ENCODE measurements around the gene CALCR.
"Not testable (repeated sequence)": the region's sequence is repeated elsewhere in the genome, so short reads cannot be mapped to it uniquely, and the experiment has no call there.

The CALCR gene

DNA sequence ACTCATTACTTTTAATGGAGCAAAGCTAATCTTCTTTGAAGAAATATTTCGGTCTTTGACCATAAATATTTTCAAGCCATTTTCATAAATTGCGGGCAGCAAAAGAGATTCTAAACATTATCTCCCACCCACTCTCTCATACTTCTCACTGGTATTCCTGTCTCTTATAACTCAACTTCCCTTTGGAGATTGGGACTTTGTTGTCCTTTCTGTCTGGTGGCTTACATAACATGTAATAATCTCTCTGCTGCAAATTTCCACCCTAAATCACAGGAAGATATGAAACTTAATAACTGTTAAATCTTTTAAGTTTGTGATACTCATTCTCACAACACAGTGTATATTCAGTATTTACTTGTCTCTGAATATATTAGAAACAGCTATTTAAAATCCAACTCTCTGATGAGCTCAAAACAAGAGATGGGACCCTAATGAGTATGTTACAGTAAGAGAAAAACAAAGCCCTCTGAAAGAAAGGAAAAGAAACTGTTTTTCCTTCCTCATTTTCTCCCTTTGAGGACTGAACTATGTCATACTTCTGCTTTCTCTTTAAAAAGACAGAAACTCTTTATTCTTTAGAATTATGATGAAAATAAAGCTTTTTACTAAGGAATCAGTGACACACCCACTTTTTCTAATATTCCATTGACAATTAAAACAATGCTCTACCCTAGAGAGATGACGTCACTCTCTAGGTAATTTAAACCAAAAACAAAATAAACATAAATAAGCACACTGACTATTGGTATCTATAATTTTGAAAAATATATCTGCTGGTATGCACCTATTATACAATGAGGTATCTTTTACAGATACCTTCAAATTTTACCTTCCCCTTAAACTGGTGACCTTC lies 14.7 kb downstream of the CALCR start:
- no peak for DNase-seq

DNA sequence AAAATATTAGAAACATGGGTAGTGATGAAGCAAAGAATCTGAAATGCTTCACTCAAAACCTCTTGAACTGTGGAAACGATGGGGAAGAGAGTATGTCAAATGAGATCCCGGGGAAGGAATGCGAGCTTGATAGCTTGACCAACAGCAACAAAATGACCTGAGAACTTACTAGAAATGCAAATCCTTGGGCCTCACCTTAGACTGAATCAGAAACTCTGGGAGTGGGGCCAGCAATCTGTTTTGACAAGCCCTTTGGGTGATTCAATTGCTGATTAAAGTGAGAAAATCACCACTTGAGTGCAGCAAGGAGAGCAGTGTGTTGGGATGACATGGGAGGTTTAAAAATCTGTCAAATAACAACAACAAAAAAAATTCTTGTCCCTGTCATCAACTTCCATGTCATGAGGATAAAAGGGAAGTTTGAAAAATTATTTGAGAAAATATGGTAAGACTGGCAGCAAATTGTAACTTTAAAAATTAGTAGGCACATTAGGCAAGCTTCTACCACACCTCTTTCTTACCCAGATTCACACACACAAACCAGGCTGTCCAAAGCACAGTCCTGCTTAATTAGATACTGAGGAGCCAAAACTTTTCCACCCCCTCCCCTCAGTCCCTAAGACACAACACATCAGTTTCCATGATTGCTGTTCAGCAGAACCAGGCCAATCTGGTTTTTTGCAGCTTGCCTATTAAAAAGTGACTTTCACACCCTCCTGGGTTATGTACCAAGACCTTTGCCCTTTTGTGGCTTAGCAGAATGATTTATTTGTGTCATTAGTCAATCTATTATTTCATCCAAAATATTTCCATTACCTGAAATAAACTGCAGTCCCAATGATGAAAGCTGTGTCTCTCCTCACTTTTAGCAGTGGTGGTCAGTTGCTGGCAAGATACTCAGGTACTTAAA lies 15.6 kb downstream of the CALCR start:
- no peak for DNase-seq

DNA sequence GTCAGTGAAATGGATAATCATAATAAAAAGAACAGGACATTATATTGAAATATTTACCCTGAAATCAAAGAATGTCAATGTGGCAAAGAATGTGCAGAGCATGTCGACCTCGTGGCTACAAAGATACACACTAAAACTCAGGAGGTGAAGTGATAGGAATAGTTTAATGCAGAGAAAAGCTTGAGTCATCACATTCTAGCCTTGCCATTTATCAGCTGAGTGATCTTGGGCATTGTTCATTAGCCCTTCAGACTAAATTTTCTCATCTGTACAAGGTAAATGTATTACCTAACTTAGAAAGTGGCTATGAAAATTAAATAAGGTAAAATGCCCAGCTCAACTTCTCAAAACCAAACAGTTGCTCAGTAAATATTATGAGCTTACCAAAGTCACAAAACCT lies 22.6 kb downstream of the CALCR start:
- no peak for DNase-seq

GRCh38 chr7:93551063-93551895 lies 23.2 kb downstream of the CALCR start:
- no peak for DNase-seq

DNA sequence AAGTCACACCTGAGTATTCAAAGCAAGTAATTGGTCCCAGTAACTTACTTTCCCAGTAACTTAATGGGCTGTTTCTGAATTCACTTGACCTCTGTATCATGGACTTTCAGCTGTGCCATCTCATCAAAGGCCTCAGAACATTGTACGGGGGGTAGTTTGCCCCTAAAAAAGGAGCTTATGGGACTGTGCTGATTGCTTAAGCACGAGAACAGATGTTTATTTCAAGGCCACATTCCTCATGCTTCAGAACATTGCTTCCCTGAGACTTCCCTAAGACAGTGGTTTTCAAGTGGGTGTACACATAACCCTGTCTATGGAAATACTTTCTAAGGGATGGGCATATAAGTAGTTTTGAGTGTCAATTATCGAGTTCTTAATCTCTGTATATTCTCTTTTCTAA lies 26.8 kb downstream of the CALCR start:
- no peak for DNase-seq

DNA sequence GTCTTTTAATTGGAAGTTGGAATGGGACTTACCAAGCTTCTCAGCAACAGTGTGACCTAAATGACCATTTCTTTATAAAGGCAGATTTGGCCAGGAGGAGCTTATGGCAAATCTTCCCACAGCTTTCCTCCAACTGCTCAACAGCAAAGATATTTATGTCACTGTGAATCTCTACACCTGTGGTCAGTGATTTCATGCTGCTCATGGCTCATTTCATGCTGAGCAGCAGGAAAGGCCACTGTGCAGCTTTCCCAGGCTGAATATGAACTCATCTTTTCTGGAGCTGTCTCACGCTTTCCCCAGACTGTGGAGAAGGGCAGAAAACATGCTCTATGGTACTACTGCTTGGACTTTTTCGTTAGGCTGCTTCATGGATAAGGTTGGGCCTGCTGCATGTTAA lies 29.8 kb downstream of the CALCR start:
- DNase-seq, result no peak

DNA sequence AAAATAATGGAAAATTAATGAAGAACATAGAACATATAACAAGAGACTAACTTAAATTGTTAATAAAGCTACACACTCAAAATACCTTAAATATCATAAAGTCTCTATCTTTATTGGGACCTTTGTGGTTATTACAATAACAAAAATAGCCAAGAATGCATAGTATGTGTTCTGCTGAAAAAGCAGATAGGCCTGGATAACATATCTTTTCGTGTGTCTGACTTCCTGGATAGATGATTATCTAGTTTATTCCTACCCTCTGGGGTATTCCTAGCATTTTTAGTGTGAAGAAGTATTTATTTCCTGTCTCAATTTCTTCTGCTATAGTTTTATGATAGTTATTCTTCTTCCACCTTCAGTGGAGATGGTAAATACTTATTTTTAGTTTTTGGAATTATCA lies 36.5 kb downstream of the CALCR start:
- DNase-seq, result no peak

DNA sequence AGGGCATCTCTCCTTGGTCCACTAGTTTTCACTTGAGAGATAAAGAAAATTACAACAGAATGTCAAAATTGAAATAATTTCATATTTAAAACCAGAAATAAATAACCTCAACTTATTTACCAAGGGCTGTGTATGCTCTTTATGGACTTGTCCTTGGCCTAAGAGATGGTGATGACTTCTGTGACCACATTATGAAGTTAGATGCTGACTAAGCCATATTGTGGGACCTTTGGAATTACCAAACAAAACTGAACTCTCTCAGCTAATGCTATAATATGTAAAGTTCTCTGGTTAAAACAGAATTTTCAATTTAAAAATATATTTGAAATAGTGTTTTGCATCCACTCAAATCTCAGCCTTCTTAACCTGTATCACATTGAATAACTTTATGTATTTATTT lies 38.9 kb downstream of the CALCR start:
- no peak for DNase-seq

DNA sequence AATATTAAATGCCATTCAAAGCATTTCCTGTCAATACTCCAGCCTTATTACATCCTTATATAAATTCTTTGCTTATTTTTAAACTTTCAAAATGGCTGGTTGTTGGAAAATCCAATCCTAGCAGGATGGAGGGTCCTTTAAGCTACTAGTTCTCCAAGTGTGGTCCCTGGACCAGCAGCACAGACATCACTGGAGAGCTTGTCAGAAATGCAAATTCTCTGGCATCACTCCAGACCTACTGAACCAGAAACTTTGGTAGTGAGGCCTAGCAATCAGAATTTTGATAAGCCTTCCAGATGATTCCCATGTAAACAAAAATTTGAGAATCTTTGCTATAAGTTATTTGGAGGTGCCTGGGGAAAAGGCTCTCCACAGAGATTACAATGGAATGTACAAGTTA lies 43.8 kb downstream of the CALCR start:
- DNase-seq, result no peak

DNA sequence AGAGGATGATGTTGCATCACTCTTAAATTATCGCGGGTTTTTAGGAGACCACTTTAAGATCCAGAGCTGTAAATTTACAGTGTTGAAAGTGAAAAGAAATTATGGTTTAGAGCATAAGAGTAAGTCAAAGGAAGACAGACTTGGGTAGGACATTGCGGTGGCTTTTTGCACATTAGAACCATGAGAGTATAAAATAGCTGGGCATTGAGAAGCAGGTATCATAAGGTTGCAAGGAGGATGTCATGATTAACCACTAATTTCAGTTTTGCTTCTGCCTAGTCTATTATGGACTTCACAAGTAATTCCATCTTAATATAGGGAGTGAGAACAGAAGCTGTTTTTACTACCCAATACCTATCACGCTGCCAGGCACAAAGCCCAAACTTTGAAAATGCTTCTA lies 57.7 kb downstream of the CALCR start:
- DNase-seq, result no peak

GRCh38 chr7:93515144-93515543 lies 59.4 kb downstream of the CALCR start:
- no peak for DNase-seq

- DNase-seq, result no peak
These were observed 65.2 kb downstream of the CALCR start for GRCh38 chr7:93509303-93509702.

GRCh38 chr7:93503088-93503487 lies 71.4 kb downstream of the CALCR start:
- no peak for DNase-seq

DNA sequence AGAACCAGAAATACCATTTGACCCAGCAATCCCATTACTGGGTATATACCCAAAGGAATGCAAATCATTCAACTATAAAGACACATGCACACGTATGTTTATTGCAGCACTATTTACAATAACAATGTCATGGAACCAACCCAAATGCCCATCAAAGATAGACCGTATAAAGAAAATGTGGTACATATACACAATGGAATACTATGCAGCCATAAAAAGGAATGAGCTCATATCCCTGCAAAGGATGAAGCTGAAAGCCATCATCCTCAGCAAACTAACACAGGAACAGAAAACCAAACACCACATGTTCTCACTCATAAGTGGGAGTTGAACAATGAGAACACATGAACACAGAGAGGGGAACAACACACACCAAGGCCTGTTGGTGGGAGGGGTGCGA lies 82.7 kb downstream of the CALCR start:
- DNase-seq, result not testable (repeated sequence)

DNA sequence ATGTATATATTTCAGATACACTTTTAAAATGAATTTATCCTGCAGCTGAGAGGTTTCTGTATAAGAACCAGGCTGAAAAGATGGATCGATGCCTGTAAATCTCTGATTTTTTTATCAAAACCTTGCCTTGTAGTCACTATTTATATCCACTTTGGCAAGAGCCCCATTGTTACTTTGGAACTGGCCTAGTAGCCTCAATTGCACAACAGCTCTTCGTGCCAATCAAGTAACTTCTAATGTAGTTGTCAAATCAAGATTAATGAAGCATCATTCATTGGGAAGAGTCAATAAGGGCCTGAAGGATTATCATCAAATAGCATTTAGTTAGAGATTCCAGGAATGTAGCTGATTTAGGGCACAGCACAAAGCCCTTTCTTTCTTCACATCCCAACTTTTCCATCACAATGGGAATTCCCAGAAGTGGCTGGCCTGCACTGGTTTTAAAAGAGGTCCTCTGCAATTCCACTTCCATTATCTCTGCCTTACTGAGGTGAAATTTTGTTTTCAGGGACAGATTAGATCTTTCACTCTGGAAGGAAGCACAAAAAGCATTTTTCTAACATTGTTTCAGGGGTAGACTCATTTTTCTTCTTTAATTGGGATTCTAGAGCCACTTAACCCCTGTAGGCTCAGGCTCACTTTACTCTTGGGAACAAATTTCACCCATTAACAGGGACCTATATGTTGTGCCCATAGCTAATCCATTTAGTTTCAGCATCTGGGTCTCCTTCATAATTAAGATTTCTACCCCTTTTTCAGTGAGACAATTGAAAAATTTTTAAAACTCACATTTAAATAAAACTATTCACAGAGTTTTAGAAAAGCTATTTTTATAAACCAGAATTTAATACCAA lies 97.8 kb downstream of the CALCR start:
- no peak for DNase-seq

DNA sequence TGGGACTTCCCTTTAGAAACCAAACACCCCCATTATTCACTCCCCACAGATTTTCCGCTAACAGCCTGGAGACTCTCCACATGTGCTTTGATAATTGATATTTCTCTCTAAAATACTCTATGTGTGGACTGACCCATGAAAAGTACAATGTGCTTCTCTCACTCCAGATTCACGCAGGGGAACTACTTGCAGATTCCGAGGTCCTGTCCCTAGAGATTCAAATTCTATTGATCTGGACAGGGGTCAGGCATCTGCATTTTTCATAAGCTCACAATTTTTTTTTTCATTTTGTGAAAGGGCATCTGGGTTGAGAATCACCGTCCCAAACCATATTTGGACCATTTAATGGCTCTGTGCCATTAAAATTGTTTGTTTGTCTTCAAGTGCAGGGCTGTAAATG lies 98.7 kb downstream of the CALCR start:
- no peak for DNase-seq

GRCh38 chr7:93471456-93471855 lies 103.1 kb downstream of the CALCR start:
- DNase-seq, result no peak

DNA sequence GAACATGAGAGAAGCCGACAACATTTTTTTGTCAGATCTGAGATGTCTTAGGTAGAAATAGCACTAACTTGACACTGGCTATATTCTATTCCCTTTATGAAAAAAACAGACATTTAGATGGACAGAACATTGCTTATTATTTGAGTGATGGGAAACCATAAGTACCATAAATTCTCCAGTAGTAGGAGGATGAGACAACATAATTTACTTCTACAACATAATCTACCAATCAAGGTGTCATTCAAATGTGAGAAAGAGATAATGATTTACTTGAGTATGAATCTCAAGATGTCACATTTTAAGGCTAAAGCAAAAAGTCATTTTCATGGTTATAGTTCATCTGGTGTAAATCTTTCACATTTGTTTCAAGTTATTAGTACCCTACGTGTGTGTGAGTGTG lies 110.8 kb downstream of the CALCR start:
- DNase-seq, result no peak

GRCh38 chr7:93461350-93461749 lies 113.2 kb downstream of the CALCR start:
- no peak for DNase-seq

GRCh38 chr7:93453262-93453661 lies 121.3 kb downstream of the CALCR start:
- DNase-seq, result no peak

DNA sequence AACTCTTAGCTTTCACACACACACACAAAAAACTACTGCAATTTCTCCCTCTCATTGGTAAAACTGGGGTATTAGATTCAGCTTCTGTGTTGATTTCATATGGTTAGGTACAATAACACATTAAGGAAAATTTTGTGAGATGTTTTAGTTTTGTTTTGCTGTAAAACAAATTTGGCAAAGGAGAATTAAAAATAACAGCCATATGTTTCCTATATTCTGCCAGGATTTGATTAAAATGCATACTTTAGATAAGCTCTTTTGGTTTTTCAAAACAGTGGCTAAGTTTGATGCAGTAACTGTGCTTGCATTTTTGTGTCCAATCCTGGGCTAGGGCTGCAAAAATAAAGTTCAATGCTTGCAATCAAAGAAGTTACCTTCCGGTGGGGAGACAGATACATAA lies 126.3 kb downstream of the CALCR start:
- DNase-seq, result no peak

DNA sequence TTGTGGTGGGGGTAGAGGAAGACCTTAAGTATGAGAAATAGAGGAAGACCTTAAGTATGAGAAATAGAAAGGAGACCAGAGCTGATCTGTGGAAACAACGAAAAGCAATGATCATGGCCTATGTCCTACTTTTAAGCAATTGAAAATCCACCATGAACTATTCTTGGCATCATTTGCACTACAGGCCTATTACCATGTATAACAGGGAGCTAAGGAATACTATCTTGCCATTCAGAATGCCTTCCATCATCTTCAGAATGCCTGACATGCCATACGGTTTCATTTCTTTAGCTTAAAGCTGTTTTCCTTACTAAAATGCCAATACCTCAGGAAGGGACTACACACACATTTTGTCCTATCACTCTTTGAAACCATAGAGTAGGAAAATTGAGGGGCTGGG lies 127.0 kb downstream of the CALCR start:
- DNase-seq, result no peak
